Measurements from ENCODE around the gene POP4.

GRCh38 chr19:29568036-29569025 is 37.8 kb upstream of the POP4 start:
- TF ChIP-seq CTCF (IDR thresholded peaks at IDR 0.05) (no peak), POLR2A (IDR thresholded peaks at IDR 0.05) (no peak)
